Measurements from ENCODE around the gene TBC1D22A. TPM values are rescaled to one million over a fixed set of nuclear protein-coding genes. Genes with fewer than 3 reads are reported as not detected.

Gene TBC1D22A
- total RNA-seq, 1 experiment from 2014 or later: 12.2 TPM

DNA sequence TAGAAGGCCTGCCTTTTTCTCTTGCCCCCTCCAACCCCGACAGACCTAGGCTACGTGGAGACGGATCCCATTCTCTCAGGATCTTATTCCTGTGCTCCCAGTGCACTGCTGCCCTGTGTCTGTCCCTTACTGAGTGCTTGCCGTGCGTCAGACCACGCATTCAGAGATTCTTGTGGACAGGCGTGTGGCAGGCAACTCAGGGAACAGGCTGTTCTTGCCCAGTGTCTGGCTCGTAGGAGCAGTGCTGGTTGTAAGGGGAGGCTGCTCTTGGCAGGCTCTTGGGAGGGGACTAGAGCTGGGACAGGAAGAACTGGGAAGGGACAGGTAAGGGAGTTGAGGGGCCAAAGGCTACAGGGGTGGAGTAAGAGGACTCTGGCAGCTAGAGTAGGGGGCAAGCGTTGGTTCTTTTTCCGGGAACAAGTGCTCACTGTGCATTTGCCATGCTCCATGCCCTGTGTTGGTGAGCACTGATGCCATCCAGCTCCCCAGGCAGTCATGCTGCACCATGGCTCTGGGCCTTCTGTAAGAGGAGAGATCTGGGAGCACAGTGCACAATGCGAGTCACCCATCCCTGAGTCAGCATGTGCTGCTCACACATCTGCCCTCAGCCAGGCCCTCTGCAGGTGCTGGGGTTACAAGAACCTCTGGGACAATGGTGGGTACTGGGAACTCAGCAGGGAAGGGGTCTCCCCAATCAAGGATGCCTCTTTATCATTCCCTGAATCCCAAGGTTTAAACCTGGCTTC lies 119.1 kb downstream of the TBC1D22A start:
- DNase-seq (ENCODE audit: low read depth): peak; percentile 67

DNA sequence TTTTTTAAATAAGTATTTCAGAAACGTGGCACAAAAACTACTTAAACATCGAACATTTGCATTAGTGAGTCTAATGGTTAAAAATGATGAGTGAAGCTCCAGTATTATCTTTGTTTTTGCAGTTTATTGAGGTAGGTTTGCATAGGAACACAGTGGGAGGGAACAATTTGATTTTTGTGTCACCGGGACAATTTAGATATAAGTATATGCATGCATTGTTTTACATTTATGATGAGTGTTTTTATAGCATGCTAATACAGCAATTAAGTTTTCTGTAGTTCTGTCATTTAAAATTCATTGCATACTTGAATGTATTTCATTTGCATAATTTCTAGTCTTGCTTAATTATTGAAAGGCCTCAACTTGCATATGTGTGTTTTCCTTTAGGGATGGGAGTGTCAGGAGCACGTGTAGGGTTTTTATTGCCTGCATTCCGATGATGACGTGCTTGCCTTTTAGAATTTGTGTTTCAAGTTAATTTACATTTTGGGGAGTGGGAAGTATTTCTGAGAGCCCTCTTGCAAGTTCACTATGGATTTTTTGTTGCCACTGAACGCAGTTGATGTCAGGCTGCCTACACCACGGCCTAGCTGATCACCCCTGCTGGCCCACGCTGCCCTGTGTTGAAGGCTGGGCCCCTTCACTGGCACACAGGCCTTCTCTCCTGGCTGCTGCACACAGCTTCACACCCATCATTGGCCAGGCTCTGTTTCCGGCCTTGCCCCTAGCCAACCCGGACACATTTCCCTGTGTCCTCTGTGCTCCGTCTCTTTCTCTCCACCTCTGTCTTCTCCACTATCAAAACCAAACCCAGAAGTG lies 120.9 kb downstream of the TBC1D22A start:
- DNase-seq (ENCODE audit: low read depth): no peak

DNA sequence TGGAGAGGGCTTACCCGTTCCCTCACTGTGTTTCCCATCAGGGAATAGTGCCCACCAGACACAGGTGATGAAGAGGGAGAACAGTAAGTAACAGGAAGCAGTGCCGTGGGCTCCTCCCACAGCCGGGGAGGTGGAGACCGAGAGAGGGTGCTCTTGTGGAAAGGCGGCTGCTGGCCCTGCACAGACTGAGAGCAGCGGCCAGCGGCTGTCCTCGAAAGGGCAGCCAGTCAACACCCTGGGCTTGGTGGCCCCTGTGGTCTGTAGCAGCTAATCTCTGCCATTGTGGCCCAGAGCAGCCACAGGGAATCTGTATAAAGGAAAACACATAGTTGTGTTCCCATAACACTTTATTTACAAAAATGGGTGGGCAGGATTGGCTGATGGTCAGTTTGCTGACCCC lies 121.9 kb downstream of the TBC1D22A start:
- DNase-seq (ENCODE audit: low read depth): no peak

DNA sequence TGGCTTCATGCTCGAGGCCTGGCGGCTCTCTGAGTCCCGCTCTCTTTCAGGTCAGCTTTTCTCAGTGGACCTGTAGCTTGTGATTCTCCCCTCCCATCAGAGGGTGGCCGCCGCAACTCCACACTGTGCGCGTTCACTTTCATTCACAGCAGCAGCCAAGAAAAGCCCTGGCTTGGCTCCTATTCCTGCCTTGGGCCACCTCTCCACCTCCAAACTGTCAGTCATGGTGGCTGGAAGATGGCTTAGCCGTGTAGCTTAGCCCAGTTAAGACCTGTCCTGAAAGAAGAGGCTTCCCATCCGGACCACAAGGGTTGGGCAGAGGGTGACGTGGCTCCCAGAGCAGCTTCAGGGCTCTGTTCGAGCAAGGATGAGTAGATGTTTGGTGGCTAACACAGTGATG lies 125.5 kb downstream of the TBC1D22A start:
- no peak for DNase-seq (ENCODE audit: low read depth)

DNA sequence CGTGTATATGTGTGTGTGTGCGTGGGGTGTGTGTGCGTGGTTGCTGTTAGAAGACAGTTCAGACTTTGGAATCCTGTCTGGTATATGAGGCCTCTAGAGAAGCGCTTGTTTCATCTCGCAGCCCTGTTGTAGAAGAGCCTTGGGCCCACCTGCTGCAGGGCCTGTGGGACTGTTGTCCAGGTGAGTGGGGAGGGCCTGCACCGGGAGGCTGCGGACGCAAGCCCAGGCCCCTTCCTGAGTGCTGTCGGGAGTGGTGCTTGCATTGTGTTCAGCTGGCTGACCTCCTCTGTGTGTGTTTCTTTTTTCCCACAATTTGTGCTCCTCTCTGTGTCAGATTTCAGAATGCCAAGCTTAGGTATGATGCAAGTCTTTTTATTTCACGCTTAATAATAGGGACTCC lies 128.4 kb downstream of the TBC1D22A start:
- DNase-seq (ENCODE audit: low read depth): no peak

DNA sequence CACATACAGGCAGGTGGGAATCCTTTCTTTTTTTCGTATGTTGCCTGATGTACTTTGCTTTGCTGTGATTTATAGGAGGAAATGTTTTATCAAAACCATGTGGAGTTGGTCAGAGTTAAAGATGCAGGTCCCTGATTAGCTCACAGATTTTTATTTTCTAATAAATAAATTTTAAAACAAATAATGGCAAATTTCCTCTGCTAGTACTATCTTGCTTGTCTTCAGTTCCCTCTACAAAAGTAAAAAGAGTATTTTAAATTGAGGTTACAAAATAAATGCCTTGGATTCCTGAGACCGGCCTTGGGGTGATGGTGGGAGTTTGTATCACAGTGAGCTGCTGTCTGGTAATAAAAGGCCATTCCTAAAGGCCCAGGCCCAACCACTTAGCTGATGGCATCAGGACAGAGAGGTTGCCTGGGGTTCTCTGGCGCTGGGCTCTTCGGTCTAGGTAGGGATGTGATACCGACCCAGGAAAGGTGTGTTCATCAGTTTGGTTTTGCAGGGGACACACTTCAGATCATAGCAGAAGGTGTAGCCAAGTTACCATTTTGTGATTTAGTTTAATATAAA lies 129.0 kb downstream of the TBC1D22A start:
- no peak for DNase-seq (ENCODE audit: low read depth)

DNA sequence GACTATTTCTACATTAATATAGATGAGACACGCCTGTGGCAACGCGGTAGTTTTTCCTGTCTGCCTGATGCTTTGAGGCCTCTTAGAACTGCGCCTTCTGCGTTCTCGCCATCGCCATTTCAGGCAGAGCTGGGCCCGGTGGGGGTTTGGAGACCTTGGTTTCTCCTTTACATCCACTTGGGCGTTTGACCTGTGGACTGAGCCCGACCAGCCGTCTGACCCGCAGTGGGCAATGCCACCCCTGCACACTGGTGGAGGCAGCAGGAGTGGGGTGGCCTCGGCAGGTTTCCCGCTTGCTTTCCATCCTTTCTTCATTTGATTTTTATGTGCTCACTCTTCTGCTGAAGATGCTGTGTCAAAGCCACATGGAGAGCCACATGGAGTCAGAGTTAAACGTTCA lies 130.4 kb downstream of the TBC1D22A start:
- no peak for DNase-seq (ENCODE audit: low read depth)

DNA sequence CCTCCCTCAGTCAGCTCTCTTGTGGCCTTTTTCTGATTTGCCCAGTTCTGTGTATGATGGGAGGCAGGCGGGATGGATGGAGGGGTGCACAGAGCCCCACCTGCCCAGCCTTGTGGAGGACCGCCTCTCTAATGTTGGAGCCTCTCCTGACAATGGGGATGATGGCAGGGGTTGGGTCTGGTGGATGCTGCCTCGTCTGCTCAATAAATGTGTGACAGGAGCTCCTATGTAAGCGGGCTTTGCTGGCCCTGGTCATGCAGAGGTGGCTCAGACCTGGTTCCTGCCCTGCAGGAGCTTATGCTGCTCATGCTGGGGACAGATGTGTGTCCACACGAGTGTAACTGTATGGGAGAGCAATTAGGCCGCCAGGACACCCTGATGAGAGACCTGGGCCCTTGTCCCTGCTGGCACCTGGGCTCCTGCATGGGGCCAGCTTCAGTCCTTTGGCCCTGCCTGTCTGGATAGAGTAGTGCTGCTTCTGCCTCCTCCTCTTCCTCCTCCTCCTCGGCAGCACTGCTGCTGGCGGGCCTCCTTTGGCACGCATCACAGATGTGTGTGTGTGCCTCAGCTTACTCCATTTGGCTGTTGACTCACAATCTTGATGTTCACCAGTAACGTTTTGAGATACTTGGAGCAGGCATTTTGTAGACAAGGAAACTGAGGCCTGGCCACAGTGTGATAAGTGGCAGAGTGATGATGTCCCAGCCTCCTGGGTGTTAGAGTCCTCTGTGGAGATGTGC lies 131.0 kb downstream of the TBC1D22A start:
- DNase-seq (ENCODE audit: low read depth): no peak

DNA sequence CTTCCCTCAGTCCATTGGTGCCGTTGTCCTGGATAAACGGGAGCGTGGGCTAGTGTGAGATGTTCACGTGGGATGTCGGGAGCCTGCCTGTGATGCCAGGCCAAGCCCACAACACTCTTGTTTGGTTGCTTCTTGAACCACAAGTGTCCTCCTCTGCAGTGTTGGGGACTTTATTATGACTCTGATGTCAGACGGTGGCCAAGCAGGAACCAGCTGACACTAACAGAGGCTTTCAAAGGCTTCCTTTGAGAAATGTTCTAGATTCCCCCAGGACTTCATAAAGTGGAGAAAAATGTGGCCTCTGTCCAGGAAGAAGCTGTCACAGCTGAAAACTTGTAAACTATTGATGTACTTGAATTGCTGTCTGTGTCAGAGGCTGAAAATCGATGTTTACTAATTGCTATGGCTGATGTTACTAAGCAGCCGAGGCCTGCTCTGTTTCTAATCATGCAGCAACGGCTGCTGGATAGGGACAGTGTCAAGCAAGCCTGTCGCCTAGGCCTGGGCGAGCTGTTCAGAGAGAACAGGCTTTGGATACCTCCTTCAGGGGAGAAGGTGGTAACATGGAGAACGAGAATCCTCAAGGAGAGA lies 131.7 kb downstream of the TBC1D22A start:
- no peak for DNase-seq (ENCODE audit: low read depth)

DNA sequence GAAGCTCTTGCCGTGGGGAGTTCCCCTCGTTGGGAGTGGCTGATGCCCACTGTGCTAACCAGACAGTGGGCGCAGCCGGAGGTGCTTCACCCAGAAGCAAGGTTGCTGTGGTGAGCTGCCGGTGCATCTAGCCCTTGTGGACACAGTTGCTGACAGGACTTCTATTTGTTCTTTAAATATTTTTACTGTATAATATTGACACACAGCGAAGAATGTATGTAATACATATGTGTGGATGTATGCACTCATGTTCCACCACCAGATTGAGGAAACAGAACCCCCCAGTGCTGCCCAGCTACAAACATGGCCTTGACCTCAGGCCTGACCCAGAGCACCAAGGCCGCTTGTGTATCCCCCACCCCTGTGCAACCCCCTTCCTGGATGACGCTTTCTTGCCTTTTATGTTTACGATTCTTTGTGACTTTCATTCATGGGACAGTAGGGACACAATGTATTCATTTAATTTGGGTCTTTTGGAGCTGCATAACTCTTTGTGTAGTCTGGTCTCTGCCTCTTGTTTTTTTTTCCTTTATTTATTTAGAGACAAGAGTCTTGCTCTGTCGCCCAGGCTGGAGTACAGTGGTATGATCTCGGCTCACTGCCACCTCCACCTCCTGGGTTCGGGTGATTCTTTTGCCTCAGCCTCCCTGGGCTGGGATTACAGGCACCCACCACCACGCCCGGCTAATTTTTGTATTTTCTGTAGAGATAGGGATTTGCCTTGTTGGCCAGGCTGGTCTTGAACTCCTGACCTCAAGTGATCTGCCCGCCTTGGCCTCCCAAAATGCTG lies 132.6 kb downstream of the TBC1D22A start:
- DNase-seq (ENCODE audit: low read depth): no peak

DNA sequence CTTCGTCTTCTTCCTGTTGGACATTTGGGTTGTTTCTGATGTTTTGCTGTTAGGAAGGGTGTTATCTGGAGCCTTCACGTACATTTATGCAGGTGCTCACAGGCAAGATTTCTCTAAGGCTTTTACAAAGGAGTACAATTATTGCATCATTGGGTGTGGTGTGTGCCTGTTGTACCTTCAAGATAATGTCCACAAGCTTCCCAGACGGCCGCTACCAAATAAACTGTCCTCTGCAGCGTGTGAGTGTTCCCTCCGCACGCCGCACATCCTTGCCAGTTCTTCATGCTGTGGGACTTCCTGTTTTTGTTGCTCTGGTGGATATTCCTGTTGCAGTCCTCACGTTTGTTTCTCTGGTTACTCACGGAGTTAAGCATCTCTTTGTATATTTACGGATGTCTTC lies 133.3 kb downstream of the TBC1D22A start:
- no peak for DNase-seq (ENCODE audit: low read depth)

DNA sequence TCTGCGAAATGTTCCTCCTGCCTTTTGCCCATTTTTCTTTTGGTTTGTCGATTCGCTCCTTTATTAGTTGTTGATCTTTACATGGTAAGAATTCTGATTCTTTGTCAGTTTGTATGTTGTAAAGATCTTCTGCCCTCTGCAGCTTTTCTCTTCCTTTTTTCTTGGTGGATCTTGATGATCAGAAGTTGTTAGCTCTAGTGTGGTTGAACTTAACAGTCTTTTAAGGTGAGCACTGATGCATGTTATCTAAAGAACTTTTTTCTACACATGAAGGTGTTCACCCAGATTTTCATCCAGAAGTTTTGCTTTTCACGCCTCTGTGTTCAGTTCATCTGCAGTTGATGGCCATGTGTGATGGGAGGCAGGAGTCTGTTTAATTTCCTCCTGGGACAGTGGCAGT lies 133.7 kb downstream of the TBC1D22A start:
- DNase-seq (ENCODE audit: low read depth): no peak

DNA sequence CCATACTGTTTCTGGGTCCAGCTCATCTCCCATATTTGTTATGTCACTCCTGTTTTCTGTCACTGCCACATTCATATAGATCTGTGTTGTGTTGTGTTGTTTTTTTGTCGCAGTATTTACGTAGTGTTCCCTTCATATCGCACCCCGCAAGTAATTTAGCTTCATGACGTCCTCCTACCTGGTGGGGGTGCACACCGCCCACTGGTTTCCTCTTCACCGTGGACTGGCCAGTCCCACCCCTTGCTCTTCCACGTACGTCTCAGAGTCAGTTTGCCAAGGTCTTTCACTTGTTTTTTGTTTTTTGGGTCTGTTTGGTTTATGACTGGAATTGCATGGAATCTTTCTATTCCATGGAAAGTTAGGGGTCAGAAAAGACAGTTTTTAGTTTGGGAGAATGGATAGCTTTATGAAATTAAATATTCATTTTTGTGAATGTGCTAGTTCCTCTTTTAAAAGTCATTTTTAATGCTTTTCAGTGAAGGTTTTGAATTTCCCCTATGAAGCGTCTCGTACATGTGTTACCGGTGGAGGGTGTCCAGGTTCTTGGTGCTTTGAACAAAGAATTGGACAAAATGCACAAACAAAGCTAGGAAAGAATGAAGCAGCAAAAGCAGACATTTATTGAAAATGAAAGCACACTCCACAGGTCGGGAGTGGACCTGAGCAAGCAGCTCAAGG lies 134.3 kb downstream of the TBC1D22A start:
- DNase-seq (ENCODE audit: low read depth): no peak

DNA sequence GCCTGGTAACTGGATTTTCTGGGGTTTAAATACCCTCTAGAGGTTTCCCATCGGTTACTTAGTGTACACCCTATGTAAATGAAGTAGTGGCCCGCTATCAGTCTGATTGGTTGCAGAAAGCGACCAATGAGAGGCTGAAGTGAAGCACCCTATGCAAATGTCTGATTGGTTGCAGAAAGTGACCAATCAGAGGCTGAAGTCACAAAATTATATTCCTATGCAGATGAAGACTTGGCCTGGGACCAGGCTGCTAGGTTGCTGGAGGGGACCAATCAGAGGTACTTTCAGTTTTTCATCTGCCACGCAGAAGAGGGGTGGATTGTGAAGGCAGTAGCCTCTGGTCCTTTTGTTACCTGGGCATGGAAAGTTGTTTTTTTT lies 134.8 kb downstream of the TBC1D22A start:
- peak; percentile 7 for DNase-seq (ENCODE audit: low read depth)

DNA sequence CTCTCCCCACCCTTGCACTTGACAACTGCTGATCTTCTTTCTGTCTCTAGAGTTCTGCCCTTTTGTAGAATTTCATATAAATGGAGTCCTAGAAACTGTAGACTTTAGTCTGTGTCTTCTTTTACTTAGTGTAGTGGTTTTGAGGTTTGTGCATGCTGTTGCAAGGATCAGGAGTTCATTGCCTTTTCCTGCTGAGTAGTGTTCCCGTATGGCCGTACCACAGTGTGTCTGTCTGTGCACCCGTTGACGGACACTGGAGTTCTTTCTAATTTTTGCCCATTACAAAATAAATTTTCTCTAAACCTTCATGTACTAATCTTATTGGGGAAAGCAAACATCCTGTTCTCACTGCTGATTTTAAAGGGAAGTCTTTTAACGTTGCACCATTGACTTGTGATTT lies 138.1 kb downstream of the TBC1D22A start:
- no peak for DNase-seq (ENCODE audit: low read depth)

DNA sequence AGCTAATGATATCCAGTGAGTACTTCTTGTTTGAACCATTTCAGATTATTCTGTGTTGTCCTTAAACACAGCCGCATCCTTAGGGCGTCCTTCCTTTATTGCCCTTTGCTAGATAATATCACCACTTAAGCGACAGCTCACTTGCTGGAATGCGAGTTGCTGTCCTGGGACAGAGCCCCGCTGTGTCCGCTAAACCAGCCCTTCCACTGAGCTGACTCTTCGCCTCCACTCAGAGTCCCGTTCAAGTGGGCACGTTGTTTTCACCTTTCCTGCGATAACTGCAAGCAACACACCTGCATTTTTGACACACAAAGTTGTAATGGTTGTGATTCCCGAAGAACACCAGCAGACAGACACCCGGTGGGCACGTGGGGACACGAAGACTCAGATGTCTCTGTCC lies 140.0 kb downstream of the TBC1D22A start:
- no peak for DNase-seq (ENCODE audit: low read depth)

DNA sequence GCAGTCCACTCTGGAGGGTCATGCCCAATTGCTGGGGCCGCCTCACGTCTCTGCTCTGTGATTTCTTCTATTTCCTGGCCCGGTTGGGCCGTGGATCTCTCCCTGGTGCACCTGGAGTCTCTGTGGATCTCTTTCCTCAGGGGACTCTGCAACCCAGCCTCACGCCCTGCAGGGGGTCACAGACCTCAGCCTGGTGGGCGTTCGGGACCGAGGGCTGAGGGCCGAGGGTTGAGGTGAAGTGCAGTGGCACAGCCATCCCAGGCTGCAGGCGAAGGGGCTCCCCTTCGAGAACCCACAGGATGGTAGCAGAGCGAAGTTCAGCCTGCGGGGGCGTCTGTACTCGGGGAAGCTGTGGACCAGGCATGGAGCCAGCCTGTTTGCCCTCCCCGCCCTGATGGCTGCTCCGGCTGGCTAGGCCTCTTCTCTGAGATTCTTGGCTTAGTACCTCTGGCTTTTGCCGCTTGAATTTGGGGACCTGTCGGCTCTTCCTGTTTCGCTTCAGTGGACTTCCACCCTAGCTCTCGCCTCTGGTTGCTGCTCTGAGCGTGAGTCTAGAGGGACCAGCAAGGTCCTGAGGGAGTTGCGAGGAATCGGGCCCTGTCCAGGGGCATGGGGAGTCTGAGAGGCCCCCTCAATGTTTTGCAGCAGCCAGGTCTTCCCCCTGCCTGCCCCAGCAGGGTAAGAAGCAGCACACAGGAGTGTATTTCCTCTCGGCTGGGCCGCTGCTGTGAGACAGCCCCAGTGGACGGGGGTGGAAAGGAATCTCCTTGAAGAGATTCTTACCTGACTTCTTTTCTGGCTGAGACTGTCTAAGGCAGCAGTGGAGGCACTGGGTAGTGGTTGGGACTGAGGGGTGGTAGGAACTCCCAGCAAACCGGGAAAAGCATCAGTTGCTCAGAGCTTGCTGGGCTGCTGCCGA lies 140.8 kb downstream of the TBC1D22A start:
- no peak for DNase-seq (ENCODE audit: low read depth)

DNA sequence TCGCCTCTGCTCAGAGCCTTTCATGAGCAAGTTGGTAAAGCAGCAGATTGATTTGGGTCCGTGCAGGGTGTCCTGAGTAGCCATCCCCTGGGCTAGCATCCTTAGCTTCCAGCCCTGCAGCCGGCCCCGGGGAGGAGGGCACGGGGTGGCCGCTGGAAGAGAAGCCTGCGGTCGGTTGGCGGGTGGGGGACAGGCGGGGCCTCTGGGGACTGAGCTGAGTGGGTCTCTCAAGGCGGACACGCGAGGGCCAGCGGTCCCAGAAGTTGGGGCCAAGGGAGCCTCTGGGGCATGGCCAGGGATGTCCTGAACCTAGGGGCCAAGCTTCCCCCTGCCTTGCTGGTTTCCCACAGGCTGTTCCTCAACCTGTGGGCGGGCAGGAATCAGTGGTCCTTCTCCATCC lies 143.0 kb downstream of the TBC1D22A start:
- no peak for DNase-seq (ENCODE audit: low read depth)

DNA sequence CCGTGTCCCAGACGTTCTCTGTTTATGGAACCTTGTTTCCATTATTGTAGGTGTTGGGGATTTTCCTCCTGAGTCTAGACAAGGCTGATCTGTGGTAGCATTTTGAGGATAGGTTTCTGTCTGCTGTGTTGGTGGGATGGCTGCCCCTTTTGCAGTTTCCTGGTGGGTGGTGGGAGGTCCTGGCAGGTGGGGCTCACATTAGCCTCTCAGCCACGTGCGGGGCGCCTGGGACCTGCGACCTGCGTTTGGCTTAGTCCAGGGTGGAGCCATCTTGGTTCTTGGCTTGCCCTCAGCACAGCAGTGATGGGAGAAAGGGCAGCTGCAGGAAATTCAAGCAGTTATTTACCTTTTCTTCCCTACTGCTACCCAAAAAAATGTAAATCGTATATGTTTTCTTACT lies 143.4 kb downstream of the TBC1D22A start:
- DNase-seq (ENCODE audit: low read depth): no peak
